Tibial nerve (tissue), 4 donors: ENCODE measurements around the gene TLE7. TPM values are rescaled to one million over a fixed set of nuclear protein-coding genes. Genes with fewer than 3 reads are reported as not detected.

Source experiments
- DNase-seq, 2 donors: peaks; one replicate each; pipeline ENCODE4 v3.0.0-alpha.2; 2019; ENCODE audit warnings: low spot score in 2 of 2
- H3K27ac ChIP-seq, 4 donors: fragments of 200-600 bp; sonication (generic) in 3 of 4; one replicate each; pipeline ENCODE4 v1.5.1; 2017 to 2019; ENCODE audit warnings: mild to moderate bottlenecking in 1 of 4
- H3K27me3 ChIP-seq, 2 donors: fragments of 200-600 bp; sonication (generic) in 1 of 2; one replicate each; pipeline versions ENCODE4 v1.5.1 to v1.6.0; 2017 to 2019
- H3K36me3 ChIP-seq, 3 donors: fragments of 200-600 bp; sonication (generic); one replicate each; pipeline ENCODE4 v1.5.1; 2018 to 2019
- H3K4me1 ChIP-seq, 4 donors: fragments of 200-600 bp; sonication (generic) in 3 of 4; one replicate each; pipeline ENCODE4 v1.5.1; 2017 to 2019
- H3K4me3 ChIP-seq, 4 donors: fragments of 200-600 bp; sonication (generic) in 3 of 4; one replicate each; pipeline ENCODE4 v1.5.1; 2017 to 2019; ENCODE audit warnings: mild to moderate bottlenecking in 1 of 4, moderate library complexity in 1 of 4
- H3K9me3 ChIP-seq, 4 donors: fragments of 200-600 bp; sonication (generic) in 3 of 4; one replicate each; pipeline ENCODE4 v1.5.1; 2017 to 2019
- CTCF ChIP-seq, 5 experiments: fragments of 200-600 bp in 3 of 5; fragments of 450-650 bp in 2 of 5; sonication (generic) in 3 of 5; IDR thresholded peaks; one replicate each; pipeline ENCODE4 v1.5.1; 2016 to 2019; ENCODE audit warnings: antibody characterized with exemption in 5 of 5, mild to moderate bottlenecking in 3 of 5, moderate library complexity in 2 of 5
- EP300 ChIP-seq, 2 donors: sonication (generic); formaldehyde crosslinking; IDR thresholded peaks; one replicate each; pipeline ENCODE4 v1.6.1; 2017; ENCODE audit warnings: antibody characterized with exemption in 2 of 2, mild to moderate bottlenecking in 1 of 2
- POLR2A ChIP-seq, 2 donors: fragments of 450-650 bp; IDR thresholded peaks; one replicate each; pipeline ENCODE4 v1.6.1; 2017; ENCODE audit warnings: antibody characterized with exemption in 2 of 2, mild to moderate bottlenecking in 2 of 2, moderate library complexity in 2 of 2
- WGBS, 2 donors: methylation state at CpG; one replicate each; pipeline ENCODE4 v1.1.5; 2018; 5-methylcytosine and 5-hydroxymethylcytosine counted together
- total RNA-seq, 4 donors: library from RNA; depleted of rRNA; stranded (reverse); fragments of >200 nt; gene quantifications; one replicate each; pipeline ENCODE4 v1.1.0, GENCODE V29; 2016

Gene TLE7
- total RNA-seq, 4 donors from 2014 or later = not detected

- 92 to 93% methylated on average over 5 of the region's 5 CpGs for WGBS, 2 donors
- Histone ChIP-seq H3K4me1 (no peaks in the 10 kb centered on the region), H3K9me3 (no peaks in the 10 kb centered on the region), H3K27ac (no peak overlapping the region), H3K36me3 (peaks cover 5 to 98% (median 13%) of the 10 kb centered on the region in 3 donors), H3K4me3 (no peak overlapping the region), H3K27me3 (no peaks in the 10 kb centered on the region)
- TF ChIP-seq POLR2A (IDR thresholded peaks at IDR 0.05) = no peak
- no peak for TF ChIP-seq EP300 (IDR thresholded peaks at IDR 0.05)
- TF ChIP-seq CTCF (IDR thresholded peaks at IDR 0.05) = no peak
- no peak for DNase-seq
These were observed 32.0 kb upstream of the TLE7 start for GRCh38 chr16:71473891-71474290.

GRCh38 chr16:71472931-71473330 lies 31.1 kb upstream of the TLE7 start:
- DNase-seq = no peak
- H3K36me3 ChIP-seq = peaks cover 5 to 89% (median 10%) of the 10 kb centered on the region in 3 donors
- H3K27me3 ChIP-seq = no peaks in the 10 kb centered on the region
- H3K27ac ChIP-seq = no peak overlapping the region
- H3K9me3 ChIP-seq = no peaks in the 10 kb centered on the region
- H3K4me1 ChIP-seq = no peaks in the 10 kb centered on the region
- TF ChIP-seq CTCF (IDR thresholded peaks at IDR 0.05) (no peak), POLR2A (IDR thresholded peaks at IDR 0.05) (no peak), EP300 (IDR thresholded peaks at IDR 0.05) (no peak)
- H3K4me3 ChIP-seq = no peak overlapping the region
- 92 to 95% methylated on average over 2 of the region's 2 CpGs for WGBS, 2 donors

GRCh38 chr16:71472051-71472450 lies 30.2 kb upstream of the TLE7 start:
- no peaks in the 10 kb centered on the region for H3K9me3 ChIP-seq
- TF ChIP-seq EP300 (IDR thresholded peaks at IDR 0.05) = no peak
- no peak for TF ChIP-seq CTCF (IDR thresholded peaks at IDR 0.05)
- no peak for TF ChIP-seq POLR2A (IDR thresholded peaks at IDR 0.05)
- whole genome bisulfite sequencing, 2 donors = 67 to 73% methylated on average over 2 of the region's 2 CpGs
- H3K27me3 ChIP-seq = no peaks in the 10 kb centered on the region
- H3K36me3 ChIP-seq = peaks cover 5 to 80% (median 9%) of the 10 kb centered on the region in 3 donors
- no peak overlapping the region for H3K27ac ChIP-seq
- no peak overlapping the region for H3K4me3 ChIP-seq
- H3K4me1 ChIP-seq = no peaks in the 10 kb centered on the region
- no peak for DNase-seq

GRCh38 chr16:71467810-71468209 lies 26.0 kb upstream of the TLE7 start:
- no peak for DNase-seq
- TF ChIP-seq EP300 (IDR thresholded peaks at IDR 0.05) (no peak), POLR2A (IDR thresholded peaks at IDR 0.05) (no peak), CTCF (IDR thresholded peaks at IDR 0.05) (no peak)
- no peak overlapping the region for H3K27ac ChIP-seq
- H3K4me1 ChIP-seq = peaks cover 0 to 4% (median under 1%) of the 10 kb centered on the region in 4 donors
- no peaks in the 10 kb centered on the region for H3K27me3 ChIP-seq
- H3K36me3 ChIP-seq = peaks cover 0 to 38% (median 5%) of the 10 kb centered on the region in 3 donors
- no peak overlapping the region for H3K4me3 ChIP-seq
- 29 to 34% methylated on average over 9 of the region's 9 CpGs for WGBS, 2 donors
- no peaks in the 10 kb centered on the region for H3K9me3 ChIP-seq

- no peak for TF ChIP-seq CTCF (IDR thresholded peaks at IDR 0.05)
- no peak for TF ChIP-seq EP300 (IDR thresholded peaks at IDR 0.05)
- no peak for TF ChIP-seq POLR2A (IDR thresholded peaks at IDR 0.05)
- Histone ChIP-seq H3K36me3 (peaks cover 0 to 3% (median 0%) of the 10 kb centered on the region in 3 donors), H3K9me3 (no peaks in the 10 kb centered on the region), H3K4me3 (no peak overlapping the region), H3K4me1 (peaks cover 0 to 29% (median 7%) of the 10 kb centered on the region in 4 donors), H3K27me3 (no peaks in the 10 kb centered on the region), H3K27ac (no peak overlapping the region)
- 56 to 62% methylated on average over 1 of the region's 1 CpG for WGBS, 2 donors
- DNase-seq = no peak
These were observed 22.4 kb upstream of the TLE7 start for GRCh38 chr16:71464231-71464630.
